GM23338 (cell line): Measurements from ENCODE around the gene GRID1. TPM values are rescaled to one million over a fixed set of nuclear protein-coding genes. Genes with fewer than 3 reads are reported as not detected.

Experiments used
- ATAC-seq: fragments of 200-7000 bp; cut with Tn5 transposase; 3 replicates; pipeline ENCODE4 v1.9.1; 2020
- DNase-seq: peaks from one replicate; pipeline ENCODE4 v3.0.0-alpha.2; 2015; ENCODE audit warnings: low spot score
- H2AFZ ChIP-seq: fragments of 200-600 bp; sonication (generic); 2 replicates; pipeline ENCODE4 v1.8.0; 2016; ENCODE audit warnings: antibody characterized with exemption, mild to moderate bottlenecking, moderate library complexity
- H3F3A ChIP-seq: fragments of 200-600 bp; sonication (generic); replicated peaks from 2 replicates; pipeline ENCODE4 v1.8.0; 2017; ENCODE audit warnings: antibody characterized with exemption, mixed run types, low read depth
- H3K27ac ChIP-seq: fragments of 200-600 bp; sonication (generic); 2 replicates; pipeline ENCODE4 v1.6.1; 2016; ENCODE audit warnings: low read depth
- H3K27me3 ChIP-seq: fragments of 200-600 bp; sonication (generic); 2 replicates; pipeline ENCODE4 v1.8.0; 2016; ENCODE audit warnings: mild to moderate bottlenecking, mixed run types, moderate library complexity; ENCODE audit not compliant: insufficient read depth
- H3K36me3 ChIP-seq: fragments of 200-600 bp; sonication (generic); 2 replicates; pipeline ENCODE4 v1.8.0; 2016; ENCODE audit warnings: mild to moderate bottlenecking; ENCODE audit not compliant: insufficient read depth
- H3K4me1 ChIP-seq: fragments of 200-600 bp; sonication (generic); 2 replicates; pipeline ENCODE4 v1.8.0; 2016; ENCODE audit warnings: mild to moderate bottlenecking, moderate library complexity; ENCODE audit not compliant: insufficient read depth
- H3K4me2 ChIP-seq: fragments of 200-600 bp; sonication (generic); 2 replicates; pipeline ENCODE4 v1.7.1; 2017; ENCODE audit warnings: mixed run types
- H3K4me3 ChIP-seq: fragments of 200-600 bp; sonication (generic); 2 replicates; pipeline ENCODE4 v1.6.1; 2016; ENCODE audit warnings: mixed run types
- H3K79me2 ChIP-seq: fragments of 200-600 bp; sonication (generic); replicated peaks from 2 replicates; pipeline ENCODE4 v1.8.0; 2017; ENCODE audit warnings: mild to moderate bottlenecking; ENCODE audit not compliant: insufficient read depth
- H3K9me2 ChIP-seq: fragments of 200-600 bp; sonication (generic); 2 replicates; pipeline ENCODE4 v1.8.0; 2017; ENCODE audit not compliant: insufficient read depth
- H4K20me1 ChIP-seq: fragments of 200-600 bp; sonication (generic); replicated peaks from 2 replicates; pipeline ENCODE4 v1.8.0; 2017; ENCODE audit warnings: mild to moderate bottlenecking; ENCODE audit not compliant: insufficient read depth
- H3K27ac Mint-ChIP-seq: 2 replicates; pipeline ENCODE4 v1.8.0; 2020; ENCODE audit warnings: inconsistent platforms, mild to moderate bottlenecking, moderate library complexity, mixed read lengths
- H3K27me3 Mint-ChIP-seq: 3 replicates; pipeline ENCODE4 v1.8.0; 2022; ENCODE audit warnings: low read depth, mild to moderate bottlenecking, moderate library complexity, mixed read lengths, inconsistent platforms; ENCODE audit not compliant: insufficient read depth, poor library complexity
- H3K36me3 Mint-ChIP-seq: 3 replicates; pipeline ENCODE4 v1.8.0; 2021; ENCODE audit warnings: low read depth, mild to moderate bottlenecking, inconsistent platforms, moderate library complexity, mixed read lengths
- H3K4me1 Mint-ChIP-seq: 3 replicates; pipeline ENCODE4 v1.8.0; 2020; ENCODE audit warnings: mild to moderate bottlenecking, inconsistent platforms, mixed read lengths
- H3K4me3 Mint-ChIP-seq: 3 replicates; pipeline ENCODE4 v1.8.0; 2021; ENCODE audit warnings: moderate library complexity, mild to moderate bottlenecking, inconsistent platforms, mixed read lengths
- H3K9me3 Mint-ChIP-seq: 3 replicates; pipeline ENCODE4 v1.8.0; 2020; ENCODE audit warnings: moderate library complexity, mild to moderate bottlenecking, inconsistent platforms, mixed read lengths
- EZH2 ChIP-seq: fragments of 200-600 bp; sonication (generic); IDR thresholded peaks from one replicate; pipeline ENCODE4 v1.8.0; 2017; ENCODE audit warnings: antibody characterized with exemption, mild to moderate bottlenecking, low read depth; ENCODE audit not compliant: unreplicated experiment
- EZH2phosphoT487 ChIP-seq: fragments of 200-600 bp; sonication (generic); IDR thresholded peaks from one replicate; pipeline ENCODE4 v1.8.1; 2018; ENCODE audit warnings: antibody characterized with exemption; ENCODE audit not compliant: unreplicated experiment
- JUNB ChIP-seq: IDR thresholded peaks from one replicate; pipeline ENCODE4 v1.6.1; 2016; ENCODE audit warnings: antibody characterized with exemption; ENCODE audit not compliant: unreplicated experiment
- NANOG ChIP-seq: IDR thresholded peaks from 2 replicates; pipeline ENCODE4 v1.6.1; 2016; ENCODE audit warnings: antibody characterized with exemption, borderline replicate concordance
- STAT1 ChIP-seq: IDR thresholded peaks from one replicate; pipeline ENCODE4 v1.6.1; 2016; ENCODE audit warnings: antibody characterized with exemption; ENCODE audit not compliant: unreplicated experiment
- ZNF114 ChIP-seq: fragments of 250-450 bp; sonication (Bioruptor Pico); IDR thresholded peaks from 2 replicates; pipeline ENCODE4 v1.5.0; 2020; ENCODE audit warnings: mild to moderate bottlenecking, moderate library complexity
- ZNF331 ChIP-seq: fragments of 250-450 bp; sonication (Bioruptor Pico); IDR thresholded peaks from 2 replicates; pipeline ENCODE4 v1.5.0; 2020; ENCODE audit warnings: low read depth, mild to moderate bottlenecking, moderate library complexity
- polyA plus RNA-seq: library from polyadenylated mRNA; unstranded; fragments of >200 nt; fragmentation: Nextera tagmentation; extraction: Ambion mirVana; gene quantifications from 2 replicates; pipeline ENCODE4 v1.2.1, GENCODE V29; 2016
- total RNA-seq: library from RNA; depleted of rRNA; stranded (reverse); fragments of >200 nt; shearing (Covaris generic); gene quantifications from 2 replicates; pipeline ENCODE4 v1.2.3, GENCODE V29; 2014
- TF ChIP-seq, protein P1 (sequence below): fragments of 250-450 bp; sonication (Bioruptor Pico); IDR thresholded peaks from 2 replicates; pipeline ENCODE4 v1.5.0; 2020; ENCODE audit warnings: mild to moderate bottlenecking, moderate library complexity
- TF ChIP-seq, protein P2 (sequence below): IDR thresholded peaks from 2 replicates; pipeline ENCODE4 v1.6.1; 2016; ENCODE audit warnings: antibody characterized with exemption
- TF ChIP-seq, protein P3 (sequence below): IDR thresholded peaks from one replicate; pipeline ENCODE4 v1.6.1; 2018; ENCODE audit warnings: antibody characterized with exemption; ENCODE audit not compliant: unreplicated experiment
- TF ChIP-seq, protein P4 (sequence below), 2 experiments: fragments of 200-600 bp in 1 of 2; sonication (generic) in 1 of 2; conservative IDR thresholded peaks; 2 replicates each; pipeline versions ENCODE4 v1.5.1 to v1.6.1; 2016 to 2017; ENCODE audit warnings: antibody characterized with exemption in 2 of 2, low read depth in 2 of 2, mild to moderate bottlenecking in 2 of 2, moderate library complexity in 1 of 2

GRID1 gene
- total and polyA plus RNA-seq, 2 experiments from 2014 or later, result 0.14 to 0.15 TPM

DNA sequence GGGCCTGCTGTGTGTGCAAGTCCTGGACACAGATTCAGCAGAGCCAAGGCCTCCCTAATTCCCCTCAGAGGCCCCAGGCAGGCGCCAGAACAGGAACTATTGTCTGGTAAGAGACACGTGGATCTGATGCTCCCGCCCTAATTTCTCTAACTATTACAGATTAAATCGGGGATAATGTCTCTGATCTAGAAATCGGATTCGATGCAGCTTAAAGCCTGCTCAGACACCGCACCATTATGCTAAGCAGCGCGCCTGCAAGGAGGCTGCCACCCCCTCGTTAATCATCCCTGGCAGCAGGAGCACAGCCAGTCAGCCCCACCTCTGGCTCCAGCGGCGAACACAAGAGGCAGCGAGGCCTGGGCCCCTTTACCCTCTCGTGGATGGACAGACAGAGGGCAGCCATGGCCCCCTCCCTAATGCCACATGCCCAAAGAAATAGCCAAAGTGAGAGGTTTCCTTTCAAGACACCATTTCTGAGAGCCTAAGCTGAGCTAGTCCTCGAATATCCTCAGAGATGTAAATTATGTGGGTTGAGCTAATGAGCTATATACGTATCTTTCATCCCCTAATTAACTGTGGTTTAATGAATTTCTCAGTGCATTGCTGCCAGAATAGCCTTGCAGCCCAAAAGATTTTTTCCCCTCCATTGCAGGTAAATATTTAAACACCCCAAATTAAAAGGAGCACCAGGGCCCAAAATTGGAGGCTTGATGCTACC lies 122.1 kb downstream of the GRID1 start (continued):
- TF ChIP-seq, protein P1, sequence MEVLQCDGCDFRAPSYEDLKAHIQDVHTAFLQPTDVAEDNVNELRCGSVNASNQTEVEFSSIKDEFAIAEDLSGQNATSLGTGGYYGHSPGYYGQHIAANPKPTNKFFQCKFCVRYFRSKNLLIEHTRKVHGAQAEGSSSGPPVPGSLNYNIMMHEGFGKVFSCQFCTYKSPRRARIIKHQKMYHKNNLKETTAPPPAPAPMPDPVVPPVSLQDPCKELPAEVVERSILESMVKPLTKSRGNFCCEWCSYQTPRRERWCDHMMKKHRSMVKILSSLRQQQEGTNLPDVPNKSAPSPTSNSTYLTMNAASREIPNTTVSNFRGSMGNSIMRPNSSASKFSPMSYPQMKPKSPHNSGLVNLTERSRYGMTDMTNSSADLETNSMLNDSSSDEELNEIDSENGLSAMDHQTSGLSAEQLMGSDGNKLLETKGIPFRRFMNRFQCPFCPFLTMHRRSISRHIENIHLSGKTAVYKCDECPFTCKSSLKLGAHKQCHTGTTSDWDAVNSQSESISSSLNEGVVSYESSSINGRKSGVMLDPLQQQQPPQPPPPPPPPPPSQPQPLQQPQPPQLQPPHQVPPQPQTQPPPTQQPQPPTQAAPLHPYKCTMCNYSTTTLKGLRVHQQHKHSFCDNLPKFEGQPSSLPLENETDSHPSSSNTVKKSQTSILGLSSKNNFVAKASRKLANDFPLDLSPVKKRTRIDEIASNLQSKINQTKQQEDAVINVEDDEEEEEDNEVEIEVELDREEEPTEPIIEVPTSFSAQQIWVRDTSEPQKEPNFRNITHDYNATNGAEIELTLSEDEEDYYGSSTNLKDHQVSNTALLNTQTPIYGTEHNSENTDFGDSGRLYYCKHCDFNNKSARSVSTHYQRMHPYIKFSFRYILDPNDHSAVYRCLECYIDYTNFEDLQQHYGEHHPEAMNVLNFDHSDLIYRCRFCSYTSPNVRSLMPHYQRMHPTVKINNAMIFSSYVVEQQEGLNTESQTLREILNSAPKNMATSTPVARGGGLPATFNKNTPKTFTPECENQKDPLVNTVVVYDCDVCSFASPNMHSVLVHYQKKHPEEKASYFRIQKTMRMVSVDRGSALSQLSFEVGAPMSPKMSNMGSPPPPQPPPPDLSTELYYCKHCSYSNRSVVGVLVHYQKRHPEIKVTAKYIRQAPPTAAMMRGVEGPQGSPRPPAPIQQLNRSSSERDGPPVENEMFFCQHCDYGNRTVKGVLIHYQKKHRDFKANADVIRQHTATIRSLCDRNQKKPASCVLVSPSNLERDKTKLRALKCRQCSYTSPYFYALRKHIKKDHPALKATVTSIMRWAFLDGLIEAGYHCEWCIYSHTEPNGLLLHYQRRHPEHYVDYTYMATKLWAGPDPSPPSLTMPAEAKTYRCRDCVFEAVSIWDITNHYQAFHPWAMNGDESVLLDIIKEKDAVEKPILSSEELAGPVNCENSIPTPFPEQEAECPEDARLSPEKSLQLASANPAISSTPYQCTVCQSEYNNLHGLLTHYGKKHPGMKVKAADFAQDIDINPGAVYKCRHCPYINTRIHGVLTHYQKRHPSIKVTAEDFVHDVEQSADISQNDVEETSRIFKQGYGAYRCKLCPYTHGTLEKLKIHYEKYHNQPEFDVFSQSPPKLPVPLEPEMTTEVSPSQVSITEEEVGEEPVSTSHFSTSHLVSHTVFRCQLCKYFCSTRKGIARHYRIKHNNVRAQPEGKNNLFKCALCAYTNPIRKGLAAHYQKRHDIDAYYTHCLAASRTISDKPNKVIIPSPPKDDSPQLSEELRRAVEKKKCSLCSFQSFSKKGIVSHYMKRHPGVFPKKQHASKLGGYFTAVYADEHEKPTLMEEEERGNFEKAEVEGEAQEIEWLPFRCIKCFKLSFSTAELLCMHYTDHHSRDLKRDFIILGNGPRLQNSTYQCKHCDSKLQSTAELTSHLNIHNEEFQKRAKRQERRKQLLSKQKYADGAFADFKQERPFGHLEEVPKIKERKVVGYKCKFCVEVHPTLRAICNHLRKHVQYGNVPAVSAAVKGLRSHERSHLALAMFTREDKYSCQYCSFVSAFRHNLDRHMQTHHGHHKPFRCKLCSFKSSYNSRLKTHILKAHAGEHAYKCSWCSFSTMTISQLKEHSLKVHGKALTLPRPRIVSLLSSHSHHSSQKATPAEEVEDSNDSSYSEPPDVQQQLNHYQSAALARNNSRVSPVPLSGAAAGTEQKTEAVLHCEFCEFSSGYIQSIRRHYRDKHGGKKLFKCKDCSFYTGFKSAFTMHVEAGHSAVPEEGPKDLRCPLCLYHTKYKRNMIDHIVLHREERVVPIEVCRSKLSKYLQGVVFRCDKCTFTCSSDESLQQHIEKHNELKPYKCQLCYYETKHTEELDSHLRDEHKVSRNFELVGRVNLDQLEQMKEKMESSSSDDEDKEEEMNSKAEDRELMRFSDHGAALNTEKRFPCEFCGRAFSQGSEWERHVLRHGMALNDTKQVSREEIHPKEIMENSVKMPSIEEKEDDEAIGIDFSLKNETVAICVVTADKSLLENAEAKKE (CRISPR knock-in tag), result no peak

DNA sequence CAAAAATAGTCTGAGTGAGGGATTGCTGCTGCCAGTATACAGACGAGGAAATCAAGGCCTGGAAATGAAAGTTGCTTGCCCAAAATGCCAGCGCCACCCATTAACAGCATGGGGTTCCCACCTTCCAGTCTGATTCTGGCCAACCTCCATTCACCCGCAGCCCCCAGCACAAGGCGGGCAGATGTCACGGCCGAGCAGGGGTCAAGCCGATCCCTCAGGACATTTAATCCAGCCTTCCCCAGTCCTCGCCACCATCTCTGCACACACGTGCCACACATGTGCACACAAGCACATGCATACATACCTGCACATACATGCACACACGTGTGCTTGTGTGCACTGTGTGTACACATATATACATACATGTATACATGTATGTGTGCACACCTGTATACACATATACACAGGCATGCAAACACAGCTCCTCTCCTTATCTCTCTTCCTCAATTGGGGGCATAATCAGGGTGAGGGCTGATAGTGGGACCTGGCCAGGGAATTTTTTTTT lies 122.9 kb downstream of the GRID1 start:
- H3K27ac Mint-ChIP-seq, result no peak overlapping the region
- H3K79me2 ChIP-seq, result no peaks in the 10 kb centered on the region
- no peaks in the 10 kb centered on the region for H3K27me3 ChIP-seq
- no peaks in the 10 kb centered on the region for H3K36me3 ChIP-seq
- peaks cover 7% of the 10 kb centered on the region; the same call in 1 of the 3 replicates for H3K36me3 Mint-ChIP-seq
- no peak for TF ChIP-seq STAT1
- TF ChIP-seq JUNB, result no peak
- no peak for TF ChIP-seq ZNF114 (CRISPR knock-in tag)
- no peak for TF ChIP-seq ZNF331
- no peak for TF ChIP-seq EZH2
- no peak for TF ChIP-seq NANOG
- TF ChIP-seq, protein P2, sequence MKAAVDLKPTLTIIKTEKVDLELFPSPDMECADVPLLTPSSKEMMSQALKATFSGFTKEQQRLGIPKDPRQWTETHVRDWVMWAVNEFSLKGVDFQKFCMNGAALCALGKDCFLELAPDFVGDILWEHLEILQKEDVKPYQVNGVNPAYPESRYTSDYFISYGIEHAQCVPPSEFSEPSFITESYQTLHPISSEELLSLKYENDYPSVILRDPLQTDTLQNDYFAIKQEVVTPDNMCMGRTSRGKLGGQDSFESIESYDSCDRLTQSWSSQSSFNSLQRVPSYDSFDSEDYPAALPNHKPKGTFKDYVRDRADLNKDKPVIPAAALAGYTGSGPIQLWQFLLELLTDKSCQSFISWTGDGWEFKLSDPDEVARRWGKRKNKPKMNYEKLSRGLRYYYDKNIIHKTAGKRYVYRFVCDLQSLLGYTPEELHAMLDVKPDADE, result no peak
- TF ChIP-seq, protein P3, sequence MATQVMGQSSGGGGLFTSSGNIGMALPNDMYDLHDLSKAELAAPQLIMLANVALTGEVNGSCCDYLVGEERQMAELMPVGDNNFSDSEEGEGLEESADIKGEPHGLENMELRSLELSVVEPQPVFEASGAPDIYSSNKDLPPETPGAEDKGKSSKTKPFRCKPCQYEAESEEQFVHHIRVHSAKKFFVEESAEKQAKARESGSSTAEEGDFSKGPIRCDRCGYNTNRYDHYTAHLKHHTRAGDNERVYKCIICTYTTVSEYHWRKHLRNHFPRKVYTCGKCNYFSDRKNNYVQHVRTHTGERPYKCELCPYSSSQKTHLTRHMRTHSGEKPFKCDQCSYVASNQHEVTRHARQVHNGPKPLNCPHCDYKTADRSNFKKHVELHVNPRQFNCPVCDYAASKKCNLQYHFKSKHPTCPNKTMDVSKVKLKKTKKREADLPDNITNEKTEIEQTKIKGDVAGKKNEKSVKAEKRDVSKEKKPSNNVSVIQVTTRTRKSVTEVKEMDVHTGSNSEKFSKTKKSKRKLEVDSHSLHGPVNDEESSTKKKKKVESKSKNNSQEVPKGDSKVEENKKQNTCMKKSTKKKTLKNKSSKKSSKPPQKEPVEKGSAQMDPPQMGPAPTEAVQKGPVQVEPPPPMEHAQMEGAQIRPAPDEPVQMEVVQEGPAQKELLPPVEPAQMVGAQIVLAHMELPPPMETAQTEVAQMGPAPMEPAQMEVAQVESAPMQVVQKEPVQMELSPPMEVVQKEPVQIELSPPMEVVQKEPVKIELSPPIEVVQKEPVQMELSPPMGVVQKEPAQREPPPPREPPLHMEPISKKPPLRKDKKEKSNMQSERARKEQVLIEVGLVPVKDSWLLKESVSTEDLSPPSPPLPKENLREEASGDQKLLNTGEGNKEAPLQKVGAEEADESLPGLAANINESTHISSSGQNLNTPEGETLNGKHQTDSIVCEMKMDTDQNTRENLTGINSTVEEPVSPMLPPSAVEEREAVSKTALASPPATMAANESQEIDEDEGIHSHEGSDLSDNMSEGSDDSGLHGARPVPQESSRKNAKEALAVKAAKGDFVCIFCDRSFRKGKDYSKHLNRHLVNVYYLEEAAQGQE, result no peak
- TF ChIP-seq, protein P4, sequence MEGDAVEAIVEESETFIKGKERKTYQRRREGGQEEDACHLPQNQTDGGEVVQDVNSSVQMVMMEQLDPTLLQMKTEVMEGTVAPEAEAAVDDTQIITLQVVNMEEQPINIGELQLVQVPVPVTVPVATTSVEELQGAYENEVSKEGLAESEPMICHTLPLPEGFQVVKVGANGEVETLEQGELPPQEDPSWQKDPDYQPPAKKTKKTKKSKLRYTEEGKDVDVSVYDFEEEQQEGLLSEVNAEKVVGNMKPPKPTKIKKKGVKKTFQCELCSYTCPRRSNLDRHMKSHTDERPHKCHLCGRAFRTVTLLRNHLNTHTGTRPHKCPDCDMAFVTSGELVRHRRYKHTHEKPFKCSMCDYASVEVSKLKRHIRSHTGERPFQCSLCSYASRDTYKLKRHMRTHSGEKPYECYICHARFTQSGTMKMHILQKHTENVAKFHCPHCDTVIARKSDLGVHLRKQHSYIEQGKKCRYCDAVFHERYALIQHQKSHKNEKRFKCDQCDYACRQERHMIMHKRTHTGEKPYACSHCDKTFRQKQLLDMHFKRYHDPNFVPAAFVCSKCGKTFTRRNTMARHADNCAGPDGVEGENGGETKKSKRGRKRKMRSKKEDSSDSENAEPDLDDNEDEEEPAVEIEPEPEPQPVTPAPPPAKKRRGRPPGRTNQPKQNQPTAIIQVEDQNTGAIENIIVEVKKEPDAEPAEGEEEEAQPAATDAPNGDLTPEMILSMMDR (conservative IDR thresholded peaks at IDR 0.05; ENCODE audit: low read depth in 2 of 2), result no peak
- no peak for TF ChIP-seq EZH2phosphoT487
- no peaks in the 10 kb centered on the region for H4K20me1 ChIP-seq
- H3K27ac ChIP-seq, result no peak overlapping the region
- no peak overlapping the region for H2AFZ ChIP-seq
- H3K4me1 Mint-ChIP-seq, result no peaks in the 10 kb centered on the region
- DNase-seq (no peak), ATAC-seq (no peak)
- peaks cover 7% of the 10 kb centered on the region for H3K27me3 Mint-ChIP-seq
- no peak overlapping the region for H3K4me3 ChIP-seq
- no peaks in the 10 kb centered on the region for H3K4me1 ChIP-seq
- H3K9me2 ChIP-seq, result no peaks in the 10 kb centered on the region
- no peaks in the 10 kb centered on the region for H3F3A ChIP-seq
- no peak overlapping the region for H3K4me2 ChIP-seq
- H3K9me3 Mint-ChIP-seq, result peaks cover 22% of the 10 kb centered on the region
- H3K4me3 Mint-ChIP-seq, result no peak overlapping the region
